SHP77 treated with DMSO at 0.1 percent for 48 hours (cell line): ENCODE measurements around the gene EPN2.
"Not testable (repeated sequence)": the region's sequence is repeated elsewhere in the genome, so short reads cannot be mapped to it uniquely, and the experiment has no call there.

Source experiments
- DNase-seq: peaks from one replicate; lab custom pipeline; 2025; lab: John Stamatoyannopoulos, UW

Gene EPN2

DNA sequence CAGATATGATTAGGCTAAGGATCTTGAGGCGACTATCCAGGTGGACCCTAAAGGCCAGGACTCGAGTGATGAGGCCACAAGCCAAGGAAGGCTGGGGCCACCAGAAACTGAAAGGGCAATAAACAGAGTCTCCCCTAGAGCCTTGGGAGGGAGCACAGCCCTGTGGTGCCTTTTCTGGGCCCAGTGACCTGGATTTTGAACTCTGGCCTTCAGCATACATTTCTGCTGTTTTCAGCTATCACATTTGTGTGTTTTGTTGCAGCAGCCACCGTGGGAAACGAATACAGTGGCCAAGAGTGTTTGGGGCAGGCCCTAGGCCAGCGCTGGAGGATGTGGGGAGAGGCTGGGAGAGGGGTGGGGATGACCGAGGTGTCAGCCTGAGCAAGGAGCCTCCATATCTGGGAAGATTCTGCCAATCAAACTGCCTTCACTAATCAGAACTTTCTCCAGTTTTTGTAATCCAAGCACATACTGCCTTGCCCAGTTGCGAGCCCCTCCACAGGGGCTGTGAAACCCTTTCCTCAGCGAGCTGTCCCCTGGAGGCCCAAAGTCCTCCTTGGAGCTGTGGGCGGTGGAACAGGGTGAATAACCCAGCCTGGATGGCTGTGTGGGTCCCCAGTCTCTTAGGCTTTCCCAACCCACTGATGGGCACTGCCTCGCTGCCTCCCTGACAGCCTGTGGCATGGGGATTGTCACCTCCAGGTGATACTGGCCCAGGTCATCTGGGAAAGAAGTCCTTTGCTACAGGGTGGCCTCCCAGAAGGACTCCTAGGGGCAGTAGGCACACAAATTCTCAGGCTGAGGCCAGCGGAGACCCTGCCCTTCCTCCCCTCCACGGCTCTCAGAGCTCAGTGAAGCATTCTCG is 108.6 kb downstream of the EPN2 start:
- no peak for DNase-seq

DNA sequence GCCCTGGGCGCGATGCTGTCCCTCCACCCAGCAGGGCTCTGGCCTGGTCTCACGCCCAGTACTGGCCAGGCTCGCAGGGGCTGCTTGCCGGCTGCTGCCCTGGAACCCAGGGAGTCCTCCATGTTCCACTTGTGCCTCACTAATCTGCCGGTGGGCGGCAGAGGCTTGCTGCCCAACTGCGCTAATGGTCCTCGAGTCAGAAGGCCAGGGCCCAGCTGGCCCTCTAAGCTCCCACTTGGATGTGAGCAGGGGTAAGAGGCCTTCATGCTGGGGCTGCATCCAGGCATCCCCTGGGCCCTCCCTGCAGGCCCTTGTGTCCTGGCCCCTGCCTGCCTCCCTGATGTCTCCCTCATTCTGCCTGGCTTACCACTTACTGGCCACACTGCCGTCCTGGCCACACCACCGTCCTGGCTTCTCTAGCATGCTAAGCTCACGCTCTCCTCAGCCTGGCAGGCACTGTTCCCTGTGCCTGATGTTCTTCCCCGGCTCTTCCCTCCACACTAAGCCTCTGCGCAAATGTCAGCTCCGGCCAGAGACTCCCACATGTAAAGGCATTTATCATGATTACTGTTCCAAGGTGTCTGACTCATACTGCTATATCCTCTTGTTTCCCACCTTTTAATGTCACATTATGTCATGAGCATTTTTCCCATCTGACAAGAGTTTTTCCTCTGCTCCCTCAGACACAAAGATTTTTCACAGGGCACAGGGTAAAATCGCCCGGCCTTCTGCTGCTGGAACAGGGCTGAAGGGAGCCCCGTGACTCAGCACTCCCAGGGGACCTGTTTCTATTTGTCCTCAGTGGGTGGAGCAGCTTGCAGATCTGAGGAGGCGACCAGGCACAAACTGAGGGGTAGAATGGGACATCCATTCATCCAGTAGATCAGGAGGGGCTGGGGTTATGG is 109.4 kb downstream of the EPN2 start:
- peak; percentile 14 for DNase-seq

DNA sequence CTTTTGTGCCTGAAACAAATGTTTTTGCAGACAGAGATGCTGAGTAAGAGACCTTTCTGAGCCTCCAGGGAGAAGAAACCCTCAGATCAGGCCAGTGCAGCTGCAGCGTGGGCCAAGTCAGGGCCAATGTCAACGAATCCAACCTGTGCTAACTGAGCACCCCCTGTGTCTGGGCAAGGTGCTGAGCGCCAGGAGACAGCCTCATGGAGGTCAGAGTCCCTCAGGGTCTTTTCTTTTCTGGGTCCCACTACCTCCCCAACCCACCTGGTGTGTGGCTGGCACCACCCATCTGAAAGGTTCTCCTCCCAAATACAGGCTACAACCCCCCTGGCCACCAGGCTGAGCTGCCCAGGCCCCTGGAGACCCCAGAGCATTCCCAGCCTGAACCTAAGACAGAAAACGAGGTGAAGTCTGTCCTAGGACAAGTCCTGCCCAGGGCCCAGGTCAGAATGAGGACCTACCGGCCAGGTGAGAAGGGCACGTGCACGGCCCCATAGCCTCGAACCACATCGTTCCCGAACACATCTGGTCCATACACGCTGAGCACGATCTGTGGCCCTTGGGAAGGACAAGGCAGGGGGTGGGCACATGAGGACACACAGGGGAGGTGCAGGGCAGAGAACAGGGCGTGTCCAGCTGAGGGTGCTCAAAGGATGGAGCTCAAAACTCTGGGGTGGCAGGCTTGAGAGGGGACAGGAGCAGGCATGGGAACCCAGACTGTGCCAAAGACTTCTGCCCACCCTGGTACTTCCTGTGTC is 110.3 kb downstream of the EPN2 start:
- no peak for DNase-seq

DNA sequence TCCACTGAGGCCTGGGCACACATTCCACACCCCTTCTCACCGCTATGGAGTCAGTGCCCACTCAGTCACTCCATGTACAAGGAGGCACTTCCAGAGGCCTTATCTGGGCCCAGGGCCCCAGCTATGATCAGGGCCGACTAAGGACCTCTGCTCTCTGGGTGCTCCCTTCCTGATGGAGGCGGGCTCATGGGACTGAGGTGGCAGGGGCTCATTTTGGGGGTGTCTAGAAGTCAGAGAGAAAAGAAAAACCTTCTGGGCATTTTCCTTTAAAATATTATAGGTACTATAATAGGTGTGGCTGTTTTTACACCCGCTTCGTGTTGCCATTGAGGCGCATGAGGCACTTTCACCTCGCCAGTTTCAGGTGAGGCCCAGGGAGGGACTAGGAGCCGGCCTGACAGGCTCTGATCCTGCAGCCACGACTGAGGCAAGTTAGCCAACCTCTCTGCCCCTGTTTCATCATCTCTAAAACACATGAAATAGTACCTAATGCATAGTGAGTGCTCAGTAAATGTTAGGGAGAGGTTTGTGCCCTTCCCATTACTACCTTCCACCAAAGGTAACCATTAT is 111.0 kb downstream of the EPN2 start:
- DNase-seq = no peak

DNA sequence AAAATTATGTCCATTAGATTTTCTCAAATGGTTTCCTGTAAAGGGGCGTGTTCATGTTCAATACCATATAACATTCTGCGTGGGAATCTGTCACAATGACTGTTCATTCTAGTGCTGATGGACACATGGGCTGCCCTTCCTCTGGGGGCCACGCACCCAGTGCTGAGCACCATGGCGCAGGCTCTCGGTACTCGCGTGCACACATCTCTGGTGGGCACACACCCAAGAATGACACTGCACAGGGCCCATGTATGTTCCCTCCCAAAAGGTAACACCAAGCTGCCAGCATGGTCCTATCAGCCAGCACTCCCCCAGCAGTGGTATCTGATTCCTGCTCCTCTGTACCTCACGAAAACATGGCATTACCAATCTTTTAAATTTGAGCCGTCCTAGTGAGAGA is 111.6 kb downstream of the EPN2 start:
- DNase-seq = no peak

DNA sequence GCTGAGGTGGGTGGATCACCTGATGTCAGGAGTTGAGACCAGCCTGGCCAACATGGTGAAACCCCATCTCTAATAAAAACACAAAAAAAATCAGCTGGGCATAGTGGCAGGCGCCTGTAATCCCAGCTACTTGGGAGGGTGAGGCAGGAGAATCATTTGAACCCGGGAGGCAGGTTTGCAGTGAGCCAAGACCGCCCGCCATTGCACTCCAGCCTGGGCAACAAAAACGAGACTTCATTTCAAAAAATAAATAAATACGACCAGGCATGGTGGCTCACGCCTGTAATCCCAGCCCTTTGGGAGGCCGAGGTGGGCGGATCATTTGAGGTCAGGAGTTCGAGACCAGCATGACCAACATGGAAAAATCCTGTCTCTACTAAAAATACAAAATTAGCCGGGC is 116.2 kb downstream of the EPN2 start:
- not testable (repeated sequence) for DNase-seq

DNA sequence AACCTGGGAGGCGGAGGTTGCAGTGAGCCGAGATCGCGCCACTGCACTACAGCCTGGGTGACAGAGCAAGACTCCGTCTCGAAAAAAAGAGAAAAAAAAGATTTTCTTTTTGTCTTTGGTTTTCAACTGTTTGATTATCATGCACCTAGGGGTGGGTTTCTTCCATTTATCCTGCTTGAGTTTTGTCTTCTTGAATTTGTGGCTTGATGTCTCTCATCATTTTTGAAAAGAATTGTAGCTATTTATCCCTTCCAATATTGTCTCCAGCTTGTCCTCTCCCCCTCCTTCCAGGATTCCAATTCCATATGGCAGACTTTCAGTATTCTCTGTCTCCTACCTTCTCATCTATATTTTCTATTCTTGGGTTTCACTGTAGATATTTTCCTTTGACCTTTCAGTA is 117.6 kb downstream of the EPN2 start:
- no peak for DNase-seq

DNA sequence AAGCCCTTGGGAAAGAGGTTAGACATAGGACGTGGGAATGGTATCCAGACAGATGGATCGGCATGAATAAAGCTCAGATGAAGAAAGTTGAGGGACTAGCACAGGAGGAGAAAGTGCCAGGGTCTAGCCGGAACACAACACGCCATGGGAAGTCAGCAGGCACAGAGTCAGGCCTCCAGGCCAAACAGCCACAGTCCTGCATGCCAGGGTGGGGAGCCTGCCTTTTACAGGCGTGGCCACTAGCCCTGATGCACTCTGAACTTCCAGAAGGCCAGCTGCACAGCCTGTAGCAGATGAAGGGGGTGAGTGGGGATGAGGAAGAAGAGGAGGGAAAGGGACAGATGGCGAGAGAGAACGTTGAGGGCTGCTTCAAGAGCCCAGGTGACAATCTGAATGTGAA is 120.2 kb downstream of the EPN2 start:
- no peak for DNase-seq

DNA sequence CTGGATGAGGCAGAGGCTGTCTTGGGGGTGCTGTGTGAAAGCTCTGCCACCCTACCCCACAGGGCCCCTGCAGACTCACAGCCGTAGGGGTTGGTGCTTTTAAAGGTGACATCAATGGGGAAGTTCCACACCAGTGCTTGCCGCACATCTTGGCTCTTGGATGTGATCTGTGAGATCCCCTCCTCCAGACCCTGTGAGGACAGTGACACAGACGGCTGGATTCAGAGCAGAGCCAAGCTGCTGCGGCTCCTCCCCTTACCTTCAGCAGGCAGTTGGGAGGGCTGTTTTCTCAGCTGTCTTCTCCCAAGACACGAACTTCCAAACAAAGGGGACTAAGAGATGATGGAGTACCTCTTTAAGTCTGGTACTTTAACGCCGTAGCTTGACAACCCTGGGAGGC is 120.6 kb downstream of the EPN2 start:
- DNase-seq = no peak

DNA sequence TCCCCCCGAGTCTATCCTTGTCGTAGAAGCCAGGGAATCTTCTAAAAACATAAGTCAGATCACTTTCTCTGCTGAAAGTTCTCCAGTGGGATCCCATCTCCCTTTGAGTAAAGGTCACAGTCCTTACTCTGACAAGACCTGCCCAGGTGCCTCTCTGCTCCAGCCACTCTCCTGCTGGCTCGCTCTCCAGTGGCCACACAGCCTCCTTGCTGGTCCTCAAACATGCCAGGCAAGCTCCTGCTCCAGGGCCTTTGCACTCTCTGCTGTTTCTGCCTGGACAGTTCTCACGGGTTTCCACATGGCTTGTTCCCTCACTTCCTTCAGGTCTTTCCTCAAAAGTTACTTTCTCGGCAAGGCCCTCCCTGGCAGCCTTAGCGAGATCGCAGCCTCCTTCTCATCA is 122.0 kb downstream of the EPN2 start:
- DNase-seq = no peak

DNA sequence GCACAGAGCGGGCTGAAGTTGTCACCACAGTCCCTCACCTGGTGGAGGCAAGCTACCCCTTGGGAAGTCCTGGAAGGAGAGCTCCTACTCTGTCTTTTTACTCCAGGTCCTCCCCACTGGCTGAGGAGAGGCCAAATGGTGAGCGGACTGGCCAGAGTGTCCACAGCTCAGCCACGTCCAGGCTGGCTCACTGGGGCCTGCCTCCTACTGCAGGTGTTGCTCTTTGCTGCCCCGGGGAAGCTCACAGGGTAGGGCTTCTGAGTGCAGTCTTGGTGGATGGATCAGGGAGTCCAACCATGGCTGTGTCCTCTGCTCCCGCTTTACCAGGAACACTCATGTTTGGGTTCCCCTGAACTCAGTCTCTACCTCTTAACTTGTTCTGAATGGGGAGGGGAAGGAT is 122.7 kb downstream of the EPN2 start:
- no peak for DNase-seq

DNA sequence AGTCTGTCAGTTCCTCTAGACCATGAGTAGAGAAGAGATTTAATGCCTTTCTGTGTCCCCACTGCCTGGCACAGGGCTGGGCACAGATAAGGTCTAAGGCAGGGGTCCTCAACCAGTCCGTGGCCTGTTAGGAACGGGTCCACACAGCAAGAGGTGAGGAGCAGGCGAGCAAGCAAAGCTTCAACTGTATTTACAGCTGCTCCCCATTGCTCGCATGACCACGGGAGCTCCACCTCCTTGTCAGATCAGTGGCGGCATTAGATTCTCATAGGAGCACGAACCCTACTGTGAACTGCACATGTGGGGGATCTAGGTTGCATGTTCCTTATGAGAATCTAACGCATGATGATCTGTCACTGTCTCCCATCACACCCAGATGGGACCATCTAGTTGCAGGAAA is 123.6 kb downstream of the EPN2 start:
- no peak for DNase-seq

DNA sequence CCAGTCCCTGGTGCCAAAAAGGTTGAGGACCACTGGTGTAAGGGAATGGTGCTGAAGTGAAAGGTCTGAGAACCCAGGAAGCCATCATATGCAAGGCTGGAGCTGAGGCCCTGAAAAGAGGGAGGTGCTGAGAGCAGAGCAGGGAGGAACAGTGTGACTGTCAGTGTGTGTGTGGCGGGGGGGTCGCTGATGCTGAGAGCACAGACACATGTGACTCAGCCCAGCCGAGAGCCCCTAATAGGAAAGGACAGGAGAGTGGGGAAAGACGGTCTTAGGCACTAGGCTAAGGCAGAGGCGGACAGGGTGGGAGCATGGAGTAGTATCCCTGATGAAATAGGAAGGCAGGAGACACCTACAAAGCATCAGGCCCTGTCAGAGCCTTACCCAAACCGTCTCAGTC is 124.2 kb downstream of the EPN2 start:
- DNase-seq = no peak

DNA sequence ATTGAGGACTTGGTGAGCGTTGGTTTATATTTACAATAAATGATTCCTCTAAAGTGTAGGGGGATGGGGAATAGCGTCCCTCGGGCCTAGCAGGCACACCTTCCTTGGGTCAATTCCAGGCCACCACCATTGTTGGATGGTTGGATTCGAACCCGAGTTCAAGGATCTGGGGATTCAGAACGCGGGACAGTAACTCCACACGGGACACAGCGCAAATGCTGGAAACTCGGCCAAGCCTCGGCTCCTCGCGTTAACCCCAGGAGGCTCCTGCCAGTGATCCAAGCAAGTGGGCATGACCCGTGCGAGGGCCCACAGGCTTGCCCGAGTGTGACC is 124.7 kb downstream of the EPN2 start:
- DNase-seq = no peak

DNA sequence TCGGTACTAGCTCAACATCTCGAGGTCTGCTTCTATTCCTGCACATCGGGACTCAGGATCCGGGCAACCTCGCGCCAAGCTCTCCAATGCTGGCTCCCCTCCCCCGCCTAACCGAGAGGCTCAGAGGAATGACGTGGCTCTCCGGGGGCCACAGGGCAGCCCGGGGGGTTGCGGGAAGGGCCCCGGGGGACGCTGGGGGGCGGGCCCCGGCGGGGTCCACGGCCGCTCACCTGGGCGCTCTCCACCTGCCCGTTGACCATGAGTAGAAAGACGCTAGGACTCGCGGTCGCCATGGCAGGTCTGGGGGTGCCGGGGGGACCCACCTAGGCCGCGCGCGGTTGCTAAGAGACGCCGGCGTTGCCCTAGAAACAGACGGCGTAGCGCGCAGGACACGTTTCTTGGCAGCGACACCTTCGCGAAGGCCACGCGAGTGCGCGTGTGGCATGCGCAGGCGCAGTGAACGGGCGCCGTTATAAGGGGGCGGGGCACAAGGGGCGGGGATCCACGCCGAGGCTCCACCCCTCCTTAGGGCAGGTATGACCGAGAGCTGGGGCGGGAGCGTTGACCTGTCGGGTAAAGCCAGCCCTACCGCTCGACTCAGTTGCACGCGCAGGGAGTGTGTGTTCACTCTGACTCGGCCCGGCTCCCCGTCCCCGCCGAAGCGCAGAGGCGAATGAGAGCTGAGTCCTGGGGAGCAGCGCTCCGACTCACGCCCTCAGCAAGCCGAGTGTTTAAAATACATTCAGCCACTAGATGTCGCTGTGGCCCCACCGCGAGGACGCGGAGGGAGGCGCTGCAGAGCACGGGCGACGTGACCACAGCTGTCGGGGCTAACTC is 125.3 kb downstream of the EPN2 start, which contains the start of gene B9D1:
Gene B9D1, minus strand, starts transcription at position 447 of the 837 bp plus-strand sequence. Its CDS starts 154 bp downstream, at position 293.
- peak; percentile 95 for DNase-seq

DNA sequence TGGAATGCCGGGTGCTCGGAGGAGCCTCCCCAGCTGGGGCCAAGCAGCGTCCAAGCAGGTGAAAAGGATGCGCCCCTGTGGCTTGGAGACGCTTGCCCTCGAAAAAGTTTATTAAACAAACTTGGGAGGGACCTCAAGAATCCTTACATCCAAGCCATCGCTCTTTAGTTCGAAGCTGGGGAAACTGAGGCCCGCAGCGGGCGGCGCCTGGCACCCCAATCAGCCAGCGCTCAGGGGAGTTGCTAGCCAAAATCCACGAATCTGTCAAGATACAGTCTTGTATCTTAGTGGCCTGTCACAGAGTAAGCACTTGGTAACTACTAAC is 125.9 kb downstream of the EPN2 start:
- no peak for DNase-seq

DNA sequence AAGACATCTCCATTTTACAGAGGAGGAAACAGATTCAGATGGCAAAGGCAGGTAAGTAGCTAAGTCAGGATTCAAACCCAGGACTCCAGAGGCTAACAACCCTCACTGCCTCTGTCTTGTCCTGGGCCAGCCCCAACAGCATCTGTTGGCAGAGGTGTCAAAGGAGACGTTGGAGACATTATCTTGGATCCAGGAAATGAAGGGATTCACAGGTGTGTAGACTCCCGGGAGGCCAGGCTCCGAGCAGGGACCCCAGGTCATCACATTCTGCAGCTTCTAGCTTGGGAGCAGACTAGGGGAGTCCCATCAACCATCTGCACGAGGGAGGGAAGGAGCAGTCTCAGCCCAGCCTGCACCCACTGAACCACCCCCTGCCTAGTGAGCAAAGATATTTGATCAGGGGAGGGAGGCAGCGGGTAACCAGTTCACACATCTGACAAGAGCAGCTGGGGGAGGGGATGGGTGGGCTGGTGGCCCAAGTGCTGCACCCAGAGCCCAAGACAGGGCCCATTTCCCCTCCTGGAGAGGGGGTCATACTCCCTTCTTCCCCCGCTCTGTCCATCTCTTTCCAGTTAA is 126.4 kb downstream of the EPN2 start:
- DNase-seq = no peak

DNA sequence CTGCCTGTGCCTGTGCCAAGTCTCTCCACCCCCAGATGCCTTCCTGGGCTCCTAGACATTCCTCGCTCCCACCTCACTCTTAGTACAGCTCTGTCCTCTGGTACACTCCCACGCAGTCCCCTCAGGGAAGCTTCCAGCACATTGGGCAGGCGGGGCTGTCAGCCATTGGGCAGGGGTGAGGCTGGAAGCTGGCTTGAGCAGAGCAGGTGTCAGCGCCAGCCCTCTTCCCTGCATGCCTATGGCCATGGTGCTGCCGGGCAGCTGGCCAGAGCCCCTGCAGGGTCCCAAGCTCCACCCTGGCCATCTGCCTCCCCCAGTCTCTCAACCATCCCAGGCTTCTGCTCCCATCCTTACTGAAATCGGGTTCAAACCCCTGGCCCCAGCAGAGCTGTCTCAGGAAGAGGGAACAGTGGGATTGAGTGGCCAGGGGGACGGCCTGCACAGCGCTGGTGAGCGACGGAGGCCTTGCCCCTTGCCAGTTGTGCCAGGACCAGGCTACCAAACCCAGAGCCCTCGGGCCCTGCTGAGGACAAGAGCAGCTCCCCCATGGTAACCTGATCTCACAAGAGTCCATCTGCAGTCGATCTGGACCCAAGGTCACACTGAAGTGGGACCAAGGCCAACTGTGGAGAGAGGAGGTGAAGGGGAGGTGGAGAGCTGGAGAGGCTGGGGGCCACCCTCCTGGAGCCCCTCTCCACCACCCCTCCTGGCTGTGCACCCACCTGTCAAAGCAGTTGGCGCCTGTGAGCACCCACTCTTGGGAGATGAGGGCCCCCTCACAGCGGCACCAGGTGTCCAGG is 127.7 kb downstream of the EPN2 start:
- DNase-seq = peak; percentile 63

DNA sequence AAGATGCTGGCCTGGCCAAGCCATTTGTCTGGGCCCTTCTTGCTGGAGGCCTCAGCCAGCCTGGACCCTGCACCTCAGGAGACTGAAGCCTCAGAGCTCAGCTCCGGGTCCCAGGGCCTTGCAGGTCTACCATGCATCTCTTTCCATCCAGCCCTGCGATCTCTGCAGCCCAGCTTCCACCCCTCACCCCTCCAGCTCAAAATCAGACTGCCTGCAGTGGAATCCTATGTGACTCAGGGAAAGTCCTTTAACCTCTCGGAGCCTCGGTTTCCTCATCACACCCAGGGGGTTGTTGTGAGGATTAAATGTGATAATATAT is 128.3 kb downstream of the EPN2 start:
- DNase-seq = no peak
